SK-N-MC (cell line): ENCODE data around the gene LRRC39.
A peak's percentile ranks its signal among the peaks of the same experiment; 100 is the strongest.

ENCODE experiments used
- DNase-seq: peaks from one replicate; pipeline ENCODE4 v3.0.0-alpha.2; 2011; ENCODE audit warnings: low read depth, low spot score
- H3K27ac ChIP-seq: fragments of 200-600 bp; sonication (generic); 2 replicates; pipeline ENCODE4 v1.5.1; 2016; ENCODE audit warnings: mixed run types
- H3K36me3 ChIP-seq: fragments of 200-600 bp; sonication (generic); 2 replicates; pipeline ENCODE4 v1.6.1; 2017; ENCODE audit warnings: antibody characterized with exemption, low read length, mixed read lengths; ENCODE audit not compliant: insufficient read depth
- H3K4me3 ChIP-seq: fragments of 200-600 bp; sonication (generic); 2 replicates; pipeline ENCODE4 v1.5.1; 2016
- H3K9ac ChIP-seq: fragments of 200-600 bp; sonication (generic); 2 replicates; pipeline ENCODE4 v1.8.0; 2017; ENCODE audit warnings: mixed run types, mixed read lengths; ENCODE audit not compliant: insufficient read length
- H3K9me3 ChIP-seq: fragments of 200-600 bp; sonication (generic); 2 replicates; pipeline ENCODE4 v1.6.1; 2017; ENCODE audit warnings: low read depth, mild to moderate bottlenecking, antibody characterized with exemption, low read length, moderate library complexity, mixed read lengths
- EZH2 ChIP-seq: fragments of 200-600 bp; sonication (generic); IDR thresholded peaks from one replicate; pipeline ENCODE4 v1.6.1; 2017; ENCODE audit warnings: antibody characterized with exemption
- FOXP2 ChIP-seq: optimal IDR thresholded peaks from 2 replicates; pipeline ENCODE3; 2011; ENCODE audit warnings: mild to moderate bottlenecking, moderate library complexity; ENCODE audit not compliant: insufficient read depth; ENCODE audit errors: extremely low read length, control extremely low read depth
- POLR2AphosphoS5 ChIP-seq: IDR thresholded peaks from 2 replicates; pipeline ENCODE4 v1.6.1; 2012; ENCODE audit warnings: mild to moderate bottlenecking, low read depth, low read length, borderline replicate concordance

The LRRC39 gene

GRCh38 chr1:100198596-100198995 lies 20.5 kb upstream of the LRRC39 start:
- peaks cover 25% of the 10 kb centered on the region for H3K36me3 ChIP-seq
- H3K27ac ChIP-seq = no peak overlapping the region
- TF ChIP-seq FOXP2 = no peak
- no peak for TF ChIP-seq POLR2AphosphoS5
- TF ChIP-seq EZH2 = no peak
- H3K9me3 ChIP-seq = no peaks in the 10 kb centered on the region
- H3K4me3 ChIP-seq = no peak overlapping the region
- H3K9ac ChIP-seq = no peak overlapping the region
- no peak for DNase-seq

GRCh38 chr1:100188617-100189016 lies 10.6 kb upstream of the LRRC39 start:
- TF ChIP-seq EZH2 (no peak), FOXP2 (no peak), POLR2AphosphoS5 (no peak)
- H3K9ac ChIP-seq = no peak overlapping the region
- H3K4me3 ChIP-seq = no peak overlapping the region
- no peak for DNase-seq
- H3K36me3 ChIP-seq = 0 out of 2 replicates have a peak, but pooled peaks cover 3% of the 10 kb centered on the region
- peak overlapping the region; percentile 60 for H3K27ac ChIP-seq
- no peaks in the 10 kb centered on the region for H3K9me3 ChIP-seq

GRCh38 chr1:100187912-100188311 lies 9.9 kb upstream of the LRRC39 start:
- no peak for DNase-seq
- Histone ChIP-seq H3K4me3 (no peak overlapping the region), H3K9ac (no peak overlapping the region), H3K36me3 (no peaks in the 10 kb centered on the region), H3K9me3 (no peaks in the 10 kb centered on the region), H3K27ac (no peak overlapping the region)
- no peak for TF ChIP-seq POLR2AphosphoS5
- no peak for TF ChIP-seq EZH2
- no peak for TF ChIP-seq FOXP2

DNA sequence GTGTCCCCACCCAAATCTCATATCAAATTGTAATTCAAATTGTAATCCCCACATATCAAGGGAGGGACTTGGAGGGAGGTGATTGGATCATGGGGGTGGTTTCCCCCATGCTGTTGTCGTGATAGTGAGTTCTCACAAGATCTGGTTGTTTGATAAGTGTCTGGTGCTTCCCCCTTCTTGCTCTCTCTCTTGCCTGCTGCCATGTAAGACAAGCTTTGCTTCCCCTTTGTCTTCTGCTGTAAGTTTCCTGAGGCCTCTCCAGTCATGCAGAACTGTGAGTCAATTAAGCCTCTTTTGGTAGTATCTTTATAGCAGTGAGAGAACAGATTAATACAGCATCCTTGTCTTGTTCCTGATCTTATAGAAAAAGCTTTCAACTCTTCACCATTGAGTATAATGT lies 6.5 kb upstream of the LRRC39 start:
- Histone ChIP-seq H3K36me3 (no peaks in the 10 kb centered on the region), H3K4me3 (no peak overlapping the region), H3K27ac (no peak overlapping the region), H3K9me3 (no peaks in the 10 kb centered on the region), H3K9ac (no peak overlapping the region)
- TF ChIP-seq POLR2AphosphoS5 (no peak), FOXP2 (no peak), EZH2 (no peak)
- DNase-seq = no peak

GRCh38 chr1:100183370-100183769 lies 5.3 kb upstream of the LRRC39 start:
- no peaks in the 10 kb centered on the region for H3K36me3 ChIP-seq
- H3K27ac ChIP-seq = no peak overlapping the region
- no peak for DNase-seq
- TF ChIP-seq POLR2AphosphoS5 (no peak), EZH2 (no peak), FOXP2 (no peak)
- H3K4me3 ChIP-seq = no peak overlapping the region
- H3K9ac ChIP-seq = no peak overlapping the region
- no peaks in the 10 kb centered on the region for H3K9me3 ChIP-seq

DNA sequence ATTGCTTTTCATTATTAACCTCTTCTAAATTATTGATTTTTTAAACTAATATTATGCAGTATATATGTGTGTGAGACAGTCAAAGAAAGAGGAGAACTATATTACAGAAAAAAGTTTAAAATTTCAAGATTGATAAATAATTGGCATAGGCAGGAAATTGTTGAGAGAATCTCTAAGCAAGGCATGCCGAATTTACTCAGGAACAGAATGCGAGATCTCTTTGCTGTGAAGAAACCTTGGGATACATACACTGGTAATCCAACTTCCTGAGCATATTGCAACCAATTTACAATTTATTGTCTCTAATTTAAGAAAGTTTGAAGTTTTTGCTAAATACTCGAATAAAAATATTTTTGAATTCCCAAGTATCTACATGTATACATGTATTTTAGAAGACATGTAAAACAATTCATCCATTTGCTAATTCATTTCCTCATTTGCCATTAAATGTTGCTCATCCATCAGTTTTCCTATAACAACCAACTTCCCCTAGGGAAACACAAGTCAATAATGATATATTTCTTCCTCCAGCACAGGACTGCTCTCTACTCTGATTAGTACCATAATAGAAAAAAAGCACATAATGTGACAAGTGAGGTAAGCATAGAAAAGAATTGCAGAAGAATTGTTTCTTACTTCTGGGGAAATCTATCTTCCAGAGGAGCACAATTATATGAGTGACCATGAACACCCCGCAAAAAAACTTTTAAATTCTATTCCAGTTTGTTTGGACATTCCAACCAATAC lies 588 bp downstream of the LRRC39 start:
- Histone ChIP-seq H3K27ac (no peak overlapping the region), H3K9me3 (no peaks in the 10 kb centered on the region), H3K9ac (no peak overlapping the region), H3K4me3 (no peak overlapping the region), H3K36me3 (no peaks in the 10 kb centered on the region)
- no peak for TF ChIP-seq POLR2AphosphoS5
- TF ChIP-seq FOXP2 = no peak
- no peak for TF ChIP-seq EZH2
- no peak for DNase-seq

- no peak for TF ChIP-seq EZH2
- TF ChIP-seq FOXP2 = no peak
- no peak for TF ChIP-seq POLR2AphosphoS5
- Histone ChIP-seq H3K36me3 (no peaks in the 10 kb centered on the region), H3K9ac (no peak overlapping the region), H3K27ac (no peak overlapping the region), H3K9me3 (no peaks in the 10 kb centered on the region), H3K4me3 (no peak overlapping the region)
- DNase-seq = no peak
Observed at GRCh38 chr1:100168051-100168450, 10.0 kb downstream of the LRRC39 start.

GRCh38 chr1:100164702-100165101 lies 13.4 kb downstream of the LRRC39 start:
- DNase-seq = no peak
- Histone ChIP-seq H3K36me3 (no peaks in the 10 kb centered on the region), H3K9me3 (no peaks in the 10 kb centered on the region), H3K4me3 (no peak overlapping the region), H3K27ac (no peak overlapping the region), H3K9ac (no peak overlapping the region)
- no peak for TF ChIP-seq EZH2
- TF ChIP-seq POLR2AphosphoS5 = no peak
- no peak for TF ChIP-seq FOXP2

DNA sequence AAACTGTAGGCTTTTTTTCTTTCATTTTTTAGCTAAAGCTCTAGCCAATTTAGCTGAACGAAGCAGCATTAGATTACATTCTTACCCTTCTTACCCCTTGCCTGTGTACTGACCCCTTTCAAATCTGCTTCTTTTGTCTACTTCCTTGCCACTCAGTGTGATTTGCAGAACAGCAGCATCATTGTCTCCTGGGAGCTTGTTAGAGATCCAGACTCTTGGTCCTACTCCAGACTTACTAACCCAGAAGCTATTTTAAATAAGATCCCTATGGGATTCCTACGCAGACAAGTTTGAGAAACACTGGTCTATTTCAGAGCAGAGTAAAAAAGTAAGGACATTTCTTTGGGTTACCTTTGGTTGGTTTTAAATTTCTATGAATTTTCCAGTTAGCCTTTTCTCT lies 13.8 kb downstream of the LRRC39 start:
- no peak for TF ChIP-seq POLR2AphosphoS5
- TF ChIP-seq EZH2 = no peak
- no peak for TF ChIP-seq FOXP2
- Histone ChIP-seq H3K9ac (no peak overlapping the region), H3K4me3 (no peak overlapping the region), H3K27ac (no peak overlapping the region), H3K36me3 (no peaks in the 10 kb centered on the region), H3K9me3 (no peaks in the 10 kb centered on the region)
- DNase-seq = no peak
